Brain microvascular endothelial cell (primary cell): ENCODE data around the gene CMTM5.
"Not testable (repeated sequence)": the region's sequence is repeated elsewhere in the genome, so short reads cannot be mapped to it uniquely, and the experiment has no call there.

Experiments used
- DNase-seq: peaks from one replicate; pipeline ENCODE4 v3.0.0-alpha.2; 2020
- H3K27ac ChIP-seq: fragments of 250-450 bp; sonication (Bioruptor Pico); 2 replicates; pipeline ENCODE4 v1.5.1; 2020; ENCODE audit warnings: mild to moderate bottlenecking, moderate library complexity
- H3K27me3 ChIP-seq: fragments of 250-450 bp; sonication (Bioruptor Pico); replicated peaks from 2 replicates; pipeline ENCODE4 v1.5.1; 2020; ENCODE audit warnings: mild to moderate bottlenecking
- H3K36me3 ChIP-seq: fragments of 250-450 bp; sonication (Bioruptor Pico); replicated peaks from 2 replicates; pipeline ENCODE4 v1.5.1; 2020; ENCODE audit warnings: mild to moderate bottlenecking
- H3K4me3 ChIP-seq: 2 replicates; pipeline ENCODE4 v1.5.1; 2011; ENCODE audit warnings: low read depth, mild to moderate bottlenecking, control low read depth, low read length, moderate library complexity
- in situ Hi-C: cut with HindIII; loops from 2 replicates; pipeline ENCODE4 v1.10.0; 2017; ENCODE audit warnings: low sequenced_read_pairs, low pct_ligation_motif_present
- TF ChIP-seq, protein P1 (sequence below): IDR thresholded peaks from 2 replicates; pipeline ENCODE4 v1.5.1; 2011; ENCODE audit warnings: low read depth, mild to moderate bottlenecking, moderate library complexity, low read length, control low read depth, inconsistent platforms; ENCODE audit errors: missing control alignments

The CMTM5 gene

DNA sequence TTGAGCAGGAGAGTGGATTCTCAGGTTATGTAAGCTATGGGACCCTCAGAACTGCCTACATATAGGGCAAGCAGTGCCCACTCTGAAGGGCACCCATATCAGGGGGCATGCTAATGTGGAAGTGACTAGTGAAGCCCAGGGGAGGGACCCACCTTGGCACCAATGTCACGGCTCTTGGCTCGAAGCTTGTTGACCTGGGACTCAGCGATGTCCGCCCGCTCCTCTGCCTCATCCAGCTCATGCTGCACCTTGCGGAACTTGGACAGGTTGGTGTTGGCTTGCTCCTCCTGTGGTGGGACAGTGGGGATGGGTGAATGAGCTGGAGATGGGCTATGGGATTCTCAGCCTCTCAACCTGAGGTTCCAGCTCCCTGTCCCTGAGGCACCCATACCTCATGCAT, 5.4 kb downstream of the CMTM5 start:
- TF ChIP-seq, protein P1, sequence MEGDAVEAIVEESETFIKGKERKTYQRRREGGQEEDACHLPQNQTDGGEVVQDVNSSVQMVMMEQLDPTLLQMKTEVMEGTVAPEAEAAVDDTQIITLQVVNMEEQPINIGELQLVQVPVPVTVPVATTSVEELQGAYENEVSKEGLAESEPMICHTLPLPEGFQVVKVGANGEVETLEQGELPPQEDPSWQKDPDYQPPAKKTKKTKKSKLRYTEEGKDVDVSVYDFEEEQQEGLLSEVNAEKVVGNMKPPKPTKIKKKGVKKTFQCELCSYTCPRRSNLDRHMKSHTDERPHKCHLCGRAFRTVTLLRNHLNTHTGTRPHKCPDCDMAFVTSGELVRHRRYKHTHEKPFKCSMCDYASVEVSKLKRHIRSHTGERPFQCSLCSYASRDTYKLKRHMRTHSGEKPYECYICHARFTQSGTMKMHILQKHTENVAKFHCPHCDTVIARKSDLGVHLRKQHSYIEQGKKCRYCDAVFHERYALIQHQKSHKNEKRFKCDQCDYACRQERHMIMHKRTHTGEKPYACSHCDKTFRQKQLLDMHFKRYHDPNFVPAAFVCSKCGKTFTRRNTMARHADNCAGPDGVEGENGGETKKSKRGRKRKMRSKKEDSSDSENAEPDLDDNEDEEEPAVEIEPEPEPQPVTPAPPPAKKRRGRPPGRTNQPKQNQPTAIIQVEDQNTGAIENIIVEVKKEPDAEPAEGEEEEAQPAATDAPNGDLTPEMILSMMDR: no peak
- Histone ChIP-seq H3K27me3 (peaks cover 2% of the 10 kb centered on the region), H3K27ac (no peak overlapping the region), H3K4me3 (no peak overlapping the region), H3K36me3 (no peaks in the 10 kb centered on the region)
- in situ Hi-C loops: no loop called here
- no peak for DNase-seq

DNA sequence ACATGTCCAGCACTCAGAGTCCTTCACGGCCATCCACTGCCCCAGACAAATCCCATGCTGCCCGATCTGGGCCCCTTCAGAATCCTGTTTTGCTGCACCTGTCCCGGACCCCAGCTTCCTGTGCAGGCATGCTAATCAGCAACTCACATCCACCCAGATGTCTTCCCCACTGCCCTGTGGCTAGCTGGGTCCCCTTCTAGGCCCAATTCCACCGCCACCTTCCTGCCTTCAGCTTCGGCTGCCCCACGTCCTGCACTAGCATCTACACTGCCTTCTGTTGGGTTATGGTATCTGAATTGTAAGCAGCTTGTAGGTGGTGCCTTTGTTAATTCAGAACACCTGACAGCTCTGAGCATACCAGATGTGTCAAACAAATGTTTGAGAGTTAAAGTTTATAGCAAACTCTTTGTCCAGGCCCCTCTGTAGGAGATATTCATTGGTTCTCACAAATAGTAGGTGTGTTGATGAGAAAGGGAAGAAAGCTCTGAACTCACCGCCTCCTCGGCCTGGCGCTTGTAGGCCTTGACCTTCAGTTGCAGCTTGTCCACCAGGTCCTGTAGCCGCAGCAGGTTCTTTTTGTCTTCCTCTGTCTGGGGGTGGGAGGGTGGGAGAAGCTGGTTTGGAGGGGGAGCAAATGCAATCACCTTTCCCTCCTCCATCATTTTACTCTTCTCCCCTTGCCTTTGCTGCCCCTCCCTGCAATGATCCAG, 6.0 kb downstream of the CMTM5 start:
- Histone ChIP-seq H3K27ac (no peak overlapping the region), H3K36me3 (no peaks in the 10 kb centered on the region), H3K4me3 (no peak overlapping the region), H3K27me3 (no peaks in the 10 kb centered on the region)
- TF ChIP-seq, protein P1: no peak
- in situ Hi-C loops: no loop called here
- DNase-seq: no peak

DNA sequence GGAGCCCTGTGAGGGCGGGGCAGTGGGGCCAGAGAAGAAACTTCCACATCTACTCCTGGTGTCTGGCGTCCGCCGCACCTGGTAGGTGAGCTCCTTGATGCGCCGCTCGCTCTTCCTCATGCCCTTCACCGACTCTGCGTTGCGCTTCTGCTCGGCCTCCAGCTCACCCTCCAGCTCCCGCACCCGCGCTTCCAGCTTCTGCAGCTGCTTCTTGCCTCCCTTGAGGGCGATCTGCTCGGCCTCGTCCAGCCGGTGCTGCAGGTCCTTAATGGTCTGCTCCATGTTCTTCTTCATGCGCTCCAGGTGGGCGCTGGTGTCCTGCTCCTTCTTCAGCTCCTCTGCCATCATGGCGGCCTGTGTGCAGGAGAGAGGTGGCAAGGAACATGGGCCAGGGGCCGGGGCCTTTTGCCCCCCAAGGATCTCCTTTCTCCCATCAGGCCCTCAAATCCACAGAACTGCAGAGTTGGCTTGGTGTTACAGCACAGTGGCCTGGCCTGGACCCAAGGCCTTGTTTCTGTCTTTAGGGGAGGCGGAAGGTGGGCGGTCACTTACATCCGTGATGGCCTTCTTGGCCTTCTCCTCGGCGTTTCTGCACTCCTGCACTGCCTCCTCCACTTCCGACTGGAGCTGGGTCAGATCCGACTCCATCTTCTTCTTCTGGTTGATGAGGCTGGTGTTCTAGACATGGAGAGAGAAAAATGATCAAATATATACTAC, 7.7 kb downstream of the CMTM5 start:
- TF ChIP-seq, protein P1: no peak
- no peak overlapping the region for H3K27ac ChIP-seq
- H3K36me3 ChIP-seq: no peaks in the 10 kb centered on the region
- no peaks in the 10 kb centered on the region for H3K27me3 ChIP-seq
- in situ Hi-C loops: no loop called here
- no peak overlapping the region for H3K4me3 ChIP-seq
- DNase-seq: no peak

DNA sequence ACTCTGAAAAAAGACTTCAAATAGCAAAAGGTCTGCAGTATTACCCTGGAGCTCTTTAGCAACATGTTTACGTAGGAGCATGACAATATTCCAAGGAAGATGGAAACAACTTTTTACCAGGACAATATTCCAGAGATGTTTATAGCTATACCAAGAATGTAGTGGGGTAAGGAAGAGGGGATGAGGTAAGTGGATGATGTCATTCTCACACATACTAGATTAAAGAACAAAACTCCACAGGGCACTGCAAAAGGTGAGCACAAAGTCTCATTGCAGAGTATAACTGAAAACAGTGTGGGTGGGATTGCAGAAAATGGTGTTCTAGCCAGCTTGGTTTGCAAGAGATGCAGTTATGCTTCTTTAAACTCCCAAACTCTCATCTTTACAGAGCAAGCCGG, 8.4 kb downstream of the CMTM5 start:
- no peak for DNase-seq
- Histone ChIP-seq H3K27me3 (no peaks in the 10 kb centered on the region), H3K4me3 (no peak overlapping the region), H3K36me3 (no peaks in the 10 kb centered on the region), H3K27ac (no peak overlapping the region)
- in situ Hi-C loops: no loop called here
- TF ChIP-seq, protein P1: no peak

DNA sequence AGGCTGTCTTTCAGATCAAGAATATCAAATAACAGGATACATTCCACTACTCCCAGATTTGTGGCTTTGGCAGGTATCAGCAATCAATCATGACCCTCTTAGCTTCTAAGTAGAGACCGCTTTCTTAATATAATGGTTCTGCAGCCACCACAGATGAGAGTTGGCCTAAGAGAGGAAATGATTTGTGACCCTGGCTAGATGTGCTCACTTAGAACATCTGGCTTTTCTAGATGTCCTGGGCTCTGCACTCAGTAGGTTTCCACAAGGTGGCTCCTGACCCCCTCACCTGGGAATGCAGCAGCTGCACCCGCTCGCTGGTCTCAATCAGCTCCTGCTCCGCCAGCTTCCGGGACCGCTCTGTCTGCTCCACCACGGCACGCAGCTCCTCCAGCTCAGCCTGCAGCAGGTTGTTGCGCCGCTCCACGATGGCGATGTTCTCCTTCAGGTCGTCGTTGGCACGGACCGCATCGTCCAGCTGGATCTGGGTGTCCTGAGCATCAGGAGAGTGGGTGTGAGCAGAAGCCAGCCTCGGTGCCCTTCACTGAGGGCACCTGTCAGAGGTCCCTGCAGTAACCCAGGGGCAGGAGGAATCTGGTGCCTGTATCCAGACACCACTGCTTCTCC, 8.9 kb downstream of the CMTM5 start:
- TF ChIP-seq, protein P1: no peak
- no peak overlapping the region for H3K4me3 ChIP-seq
- H3K36me3 ChIP-seq: no peaks in the 10 kb centered on the region
- no peaks in the 10 kb centered on the region for H3K27me3 ChIP-seq
- DNase-seq: no peak
- in situ Hi-C loops: no loop called here
- no peak overlapping the region for H3K27ac ChIP-seq

DNA sequence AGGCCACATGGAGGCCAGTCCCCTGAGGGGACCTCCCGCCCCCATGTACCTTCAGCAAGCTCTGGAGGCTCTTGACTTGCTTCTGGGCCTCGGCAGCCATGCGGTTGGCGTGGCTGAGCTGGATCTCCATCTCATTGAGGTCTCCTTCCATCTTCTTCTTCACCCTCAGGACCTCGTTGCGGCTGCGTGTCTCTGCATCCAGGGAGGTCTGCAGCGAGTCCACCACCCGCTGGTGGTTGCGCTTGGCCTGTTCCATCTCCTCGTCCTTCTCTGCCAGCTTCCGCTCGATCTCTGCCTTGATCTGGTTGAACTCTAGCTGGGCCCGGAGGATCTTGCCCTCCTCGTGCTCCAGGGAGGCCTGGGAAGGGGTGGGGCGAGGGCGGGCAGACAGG, 9.4 kb downstream of the CMTM5 start:
- in situ Hi-C loops, H3K4me3 ChIP-seq, H3K27ac ChIP-seq, H3K27me3 ChIP-seq, H3K36me3 ChIP-seq, DNase-seq: not testable (repeated sequence)
